Stimulated activated CD4-positive, alpha-beta T cell treated with anti-CD3 and anti-CD28 coated beads, Interleukin-1b, Interleukin-23, amount 100 ng/mL, for 24 hours (primary cell): ENCODE measurements around the gene GATA3.
A peak's percentile ranks its signal among the peaks of the same experiment; 100 is the strongest.
"Not testable (repeated sequence)": the region's sequence is repeated elsewhere in the genome, so short reads cannot be mapped to it uniquely, and the experiment has no call there.

Source experiments
- DNase-seq, 4 experiments: peaks; one replicate each; pipeline ENCODE4 v3.0.0-alpha.2; 2020; ENCODE audit warnings: low read depth in 4 of 4, low spot score in 1 of 4

GATA3 gene

GRCh38 chr10:8054494-8055407 is at the start of gene GATA3:
TSS of gene GATA3 (plus strand) at chr10:8054688. CDS start at chr10:8055656, 968 bp downstream.
- peak in 2 of 4 experiments; percentile 72 to 77 for DNase-seq

GRCh38 chr10:8006274-8006999 is 48.1 kb upstream of the GATA3 start:
- DNase-seq: no peak

GRCh38 chr10:8009031-8009430 is 45.5 kb upstream of the GATA3 start:
- DNase-seq: no peak

GRCh38 chr10:8013006-8013405 is 41.5 kb upstream of the GATA3 start:
- no peak for DNase-seq

GRCh38 chr10:8013619-8014018 is 40.9 kb upstream of the GATA3 start:
- no peak for DNase-seq

GRCh38 chr10:8014649-8015048 is 39.8 kb upstream of the GATA3 start:
- DNase-seq: no peak

GRCh38 chr10:8017277-8017676 is 37.2 kb upstream of the GATA3 start:
- no peak for DNase-seq

- DNase-seq: no peak
Measured at GRCh38 chr10:8023321-8023720, 31.2 kb upstream of the GATA3 start.

- no peak for DNase-seq
Measured at GRCh38 chr10:8023851-8024250, 30.6 kb upstream of the GATA3 start.

GRCh38 chr10:8026349-8027259 is 27.9 kb upstream of the GATA3 start:
- no peak for DNase-seq

- DNase-seq: not testable (repeated sequence)
Measured at GRCh38 chr10:8031211-8031610, 23.3 kb upstream of the GATA3 start.

GRCh38 chr10:8032558-8032957 is 21.9 kb upstream of the GATA3 start:
- no peak for DNase-seq

GRCh38 chr10:8033812-8034465 is 20.5 kb upstream of the GATA3 start:
- no peak for DNase-seq

GRCh38 chr10:8034466-8035005 is 20.0 kb upstream of the GATA3 start:
- no peak for DNase-seq

- DNase-seq: no peak
Measured at GRCh38 chr10:8035006-8035640, 19.4 kb upstream of the GATA3 start.

- DNase-seq: no peak
Measured at GRCh38 chr10:8035641-8036470, 18.6 kb upstream of the GATA3 start.

GRCh38 chr10:8036506-8037198 is 17.8 kb upstream of the GATA3 start:
- no peak for DNase-seq

- DNase-seq: no peak
Measured at GRCh38 chr10:8037199-8037801, 17.2 kb upstream of the GATA3 start.
